Epithelial cell of esophagus (primary cell): ENCODE results near the gene TRMT44.
"Not testable (repeated sequence)": the region's sequence is repeated elsewhere in the genome, so short reads cannot be mapped to it uniquely, and the experiment has no call there.

ENCODE experiments used
- DNase-seq: peaks from one replicate; pipeline ENCODE4 v3.0.0; 2010; ENCODE audit warnings: low read depth
- H3K4me3 ChIP-seq: 2 replicates; pipeline ENCODE4 v1.5.1; 2011; ENCODE audit warnings: mild to moderate bottlenecking, low read length, control low read depth
- TF ChIP-seq, protein P1 (sequence below): IDR thresholded peaks from 2 replicates; pipeline ENCODE4 v1.5.1; 2011; ENCODE audit warnings: low read depth, mild to moderate bottlenecking, low read length, control low read depth, inconsistent platforms; ENCODE audit not compliant: insufficient read depth; ENCODE audit errors: missing control alignments

TRMT44 gene

GRCh38 chr4:8411351-8412180 lies 29.0 kb upstream of the TRMT44 start:
- no peak overlapping the region for H3K4me3 ChIP-seq
- no peak for DNase-seq
- TF ChIP-seq, protein P1, sequence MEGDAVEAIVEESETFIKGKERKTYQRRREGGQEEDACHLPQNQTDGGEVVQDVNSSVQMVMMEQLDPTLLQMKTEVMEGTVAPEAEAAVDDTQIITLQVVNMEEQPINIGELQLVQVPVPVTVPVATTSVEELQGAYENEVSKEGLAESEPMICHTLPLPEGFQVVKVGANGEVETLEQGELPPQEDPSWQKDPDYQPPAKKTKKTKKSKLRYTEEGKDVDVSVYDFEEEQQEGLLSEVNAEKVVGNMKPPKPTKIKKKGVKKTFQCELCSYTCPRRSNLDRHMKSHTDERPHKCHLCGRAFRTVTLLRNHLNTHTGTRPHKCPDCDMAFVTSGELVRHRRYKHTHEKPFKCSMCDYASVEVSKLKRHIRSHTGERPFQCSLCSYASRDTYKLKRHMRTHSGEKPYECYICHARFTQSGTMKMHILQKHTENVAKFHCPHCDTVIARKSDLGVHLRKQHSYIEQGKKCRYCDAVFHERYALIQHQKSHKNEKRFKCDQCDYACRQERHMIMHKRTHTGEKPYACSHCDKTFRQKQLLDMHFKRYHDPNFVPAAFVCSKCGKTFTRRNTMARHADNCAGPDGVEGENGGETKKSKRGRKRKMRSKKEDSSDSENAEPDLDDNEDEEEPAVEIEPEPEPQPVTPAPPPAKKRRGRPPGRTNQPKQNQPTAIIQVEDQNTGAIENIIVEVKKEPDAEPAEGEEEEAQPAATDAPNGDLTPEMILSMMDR: no peak

DNA sequence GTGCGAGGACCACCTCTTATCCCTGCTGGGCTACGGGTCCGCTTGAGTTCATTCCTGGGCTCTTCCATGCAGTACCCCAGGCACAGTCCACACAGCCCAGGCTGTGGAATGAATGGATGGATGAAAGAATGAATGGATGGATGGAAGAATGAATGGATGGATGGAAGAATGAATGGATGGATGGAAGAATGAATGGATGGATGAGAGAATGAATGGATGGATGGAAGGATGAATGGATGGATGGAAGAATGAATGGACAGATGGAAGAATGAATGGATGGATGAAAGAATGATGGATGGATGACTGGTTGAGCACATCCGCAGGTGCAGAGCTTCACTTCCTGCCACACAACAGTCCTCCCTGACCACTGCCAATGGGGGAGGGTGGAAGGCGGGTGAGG lies 28.3 kb upstream of the TRMT44 start:
- TF ChIP-seq, protein P1: no peak
- no peak overlapping the region for H3K4me3 ChIP-seq
- DNase-seq: no peak

DNA sequence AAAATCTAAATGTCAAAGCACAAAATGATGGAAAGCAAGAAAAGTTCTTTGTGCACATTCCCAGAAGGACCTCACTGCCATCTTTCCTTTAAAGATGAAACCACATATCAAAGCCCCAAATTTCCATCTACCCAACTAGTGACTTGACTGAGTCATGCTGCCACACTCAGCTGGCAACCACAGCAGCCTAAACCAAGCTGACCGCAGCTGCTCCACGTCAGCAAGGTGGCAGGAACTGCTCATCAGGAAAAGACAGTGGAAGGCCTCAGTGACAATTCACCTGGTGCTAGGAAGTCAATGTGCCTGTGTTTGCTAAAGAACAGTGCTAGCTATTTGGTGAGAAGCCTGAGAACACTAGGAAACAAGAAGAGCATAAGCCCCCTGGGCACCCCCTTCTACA lies 26.2 kb upstream of the TRMT44 start:
- TF ChIP-seq, protein P1: no peak
- no peak overlapping the region for H3K4me3 ChIP-seq
- no peak for DNase-seq

- no peak for DNase-seq
- TF ChIP-seq, protein P1: no peak
- no peak overlapping the region for H3K4me3 ChIP-seq
These were observed 23.4 kb upstream of the TRMT44 start for GRCh38 chr4:8417071-8417614.

- DNase-seq: no peak
- TF ChIP-seq, protein P1: no peak
- no peak overlapping the region for H3K4me3 ChIP-seq
These were observed 21.1 kb upstream of the TRMT44 start for GRCh38 chr4:8419222-8420041.

DNA sequence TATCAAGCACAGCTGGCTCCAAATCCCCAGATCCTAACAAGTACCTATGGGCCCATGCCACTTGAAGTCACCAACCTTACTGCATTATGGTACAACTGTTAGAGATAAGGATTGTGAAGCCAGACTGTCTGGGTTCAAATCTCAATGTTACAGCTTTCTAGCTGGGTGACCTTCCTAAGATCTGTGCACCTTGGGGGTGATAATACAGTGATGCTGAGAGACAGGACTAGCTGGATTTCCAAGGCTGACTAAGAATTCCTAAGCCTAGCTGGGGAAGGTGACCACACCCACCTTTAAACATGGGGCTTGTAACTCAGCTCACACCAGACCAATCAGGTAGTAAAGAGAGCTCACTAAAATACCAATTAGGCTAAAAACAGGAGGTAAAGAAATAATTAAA lies 20.4 kb upstream of the TRMT44 start:
- not testable (repeated sequence) for H3K4me3 ChIP-seq
- peak; percentile 63 for DNase-seq

DNA sequence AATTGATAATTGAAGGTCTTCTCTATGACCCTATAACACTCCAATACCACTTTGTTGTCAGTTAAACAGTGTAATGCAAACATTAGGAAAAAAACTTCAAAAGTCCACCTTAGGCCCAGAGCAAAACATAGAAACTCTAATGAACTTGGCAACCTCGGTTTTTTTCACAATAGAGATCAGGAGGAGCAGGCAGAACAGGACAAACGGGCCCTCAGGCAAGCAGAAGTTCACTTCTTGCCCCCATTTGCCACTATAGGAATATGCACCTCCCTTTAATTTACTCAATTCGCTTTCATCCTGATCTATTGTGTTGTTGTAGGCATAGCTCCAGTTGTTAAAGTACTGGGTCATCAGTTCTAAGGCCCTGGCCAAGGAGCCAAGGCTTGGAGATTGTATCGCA lies 18.2 kb upstream of the TRMT44 start:
- H3K4me3 ChIP-seq: no peak overlapping the region
- peak; percentile 79 for DNase-seq
- TF ChIP-seq, protein P1: no peak
